Uterus (tissue), 4 donors: ENCODE measurements around the gene KDM4C. TPM values are rescaled to one million over a fixed set of nuclear protein-coding genes. Genes with fewer than 3 reads are reported as not detected.

ENCODE experiments used
- DNase-seq, 2 donors: peaks; one replicate each; pipeline ENCODE4 v3.0.0-alpha.2; 2019 to 2020
- H3K27ac ChIP-seq, 2 donors: fragments of 200-600 bp; sonication (generic); 1 replicate in 1 of 2; 2 replicates in 1 of 2; pipeline ENCODE4 v1.5.1; 2016 to 2018
- H3K27me3 ChIP-seq, 2 donors: fragments of 200-600 bp; sonication (generic); one replicate each; pipeline ENCODE4 v1.5.1; 2018 to 2019; ENCODE audit warnings: control low read depth in 1 of 2
- H3K36me3 ChIP-seq, 2 donors: fragments of 200-600 bp; sonication (generic); one replicate each; pipeline ENCODE4 v1.5.1; 2019; ENCODE audit warnings: control low read depth in 1 of 2
- H3K4me1 ChIP-seq, 2 donors: fragments of 200-600 bp; sonication (generic); one replicate each; pipeline ENCODE4 v1.5.1; 2018 to 2019; ENCODE audit warnings: control low read depth in 1 of 2
- H3K4me3 ChIP-seq, 2 donors: fragments of 200-600 bp; sonication (generic); 1 replicate in 1 of 2; 2 replicates in 1 of 2; pipeline ENCODE4 v1.5.1; 2018 to 2019; ENCODE audit warnings: mild to moderate bottlenecking in 1 of 2
- H3K9me3 ChIP-seq, 2 donors: fragments of 200-600 bp; sonication (generic); one replicate each; pipeline ENCODE4 v1.5.1; 2019; ENCODE audit warnings: control low read depth in 1 of 2
- POLR2A ChIP-seq, 2 donors: fragments of 450-650 bp; IDR thresholded peaks; one replicate each; pipeline ENCODE4 v1.6.1; 2016; ENCODE audit warnings: antibody characterized with exemption in 2 of 2, mild to moderate bottlenecking in 1 of 2, moderate library complexity in 1 of 2
- intact Hi-C: fragments of 100-400 bp; cut with DNase I; formaldehyde crosslinking; loops from one replicate; pipeline ENCODE4 v1.15.1; 2023; ENCODE audit warnings: low total_unique reads
- total RNA-seq, 4 donors: library from RNA; depleted of rRNA in 3 of 4; stranded (reverse); fragments of >200 nt in 3 of 4; gene quantifications; one replicate each; pipeline versions ENCODE4 v1.1.0 to v1.2.4, GENCODE V29; 2014 to 2023
- TF ChIP-seq, protein P1 (sequence below), 4 experiments: fragments of 200-600 bp in 2 of 4; fragments of 450-650 bp in 2 of 4; sonication (generic) in 2 of 4; IDR thresholded peaks; one replicate each; pipeline ENCODE4 v1.5.1; 2016 to 2019; ENCODE audit warnings: antibody characterized with exemption in 4 of 4, mild to moderate bottlenecking in 2 of 4, moderate library complexity in 1 of 4
- donor health status: DM: yes; HTN: yes; CAD: no.

KDM4C gene
- total RNA-seq, 4 donors from 2014 or later: 29.1 to 61.4 (median 45.5) TPM

DNA sequence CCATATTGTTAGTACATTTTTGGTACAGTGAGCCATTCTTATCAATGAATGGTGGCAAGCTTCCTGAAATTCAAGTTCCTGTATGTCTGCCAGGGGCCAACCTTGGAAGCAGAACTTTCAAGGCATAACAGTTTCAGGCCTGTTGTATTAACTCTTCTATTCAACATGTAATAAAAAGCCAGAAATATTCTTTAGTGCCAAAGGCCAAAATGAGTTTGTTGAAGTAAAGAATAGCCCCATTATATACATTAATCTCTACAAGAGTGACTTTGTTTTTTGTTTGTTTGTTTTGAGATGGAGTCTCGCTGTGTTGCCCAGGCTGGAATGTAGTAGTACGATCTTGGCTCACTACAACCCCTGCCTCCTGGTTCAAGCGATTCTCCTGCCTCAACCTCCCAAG is 321.3 kb downstream of the KDM4C start:
- intact Hi-C loops: no loop called here
- Histone ChIP-seq H3K4me3 (no peak overlapping the region), H3K27me3 (no peaks in the 10 kb centered on the region), H3K27ac (no peak overlapping the region), H3K9me3 (no peaks in the 10 kb centered on the region), H3K36me3 (no peaks in the 10 kb centered on the region), H3K4me1 (no peaks in the 10 kb centered on the region)
- DNase-seq: no peak
- TF ChIP-seq, protein P1, sequence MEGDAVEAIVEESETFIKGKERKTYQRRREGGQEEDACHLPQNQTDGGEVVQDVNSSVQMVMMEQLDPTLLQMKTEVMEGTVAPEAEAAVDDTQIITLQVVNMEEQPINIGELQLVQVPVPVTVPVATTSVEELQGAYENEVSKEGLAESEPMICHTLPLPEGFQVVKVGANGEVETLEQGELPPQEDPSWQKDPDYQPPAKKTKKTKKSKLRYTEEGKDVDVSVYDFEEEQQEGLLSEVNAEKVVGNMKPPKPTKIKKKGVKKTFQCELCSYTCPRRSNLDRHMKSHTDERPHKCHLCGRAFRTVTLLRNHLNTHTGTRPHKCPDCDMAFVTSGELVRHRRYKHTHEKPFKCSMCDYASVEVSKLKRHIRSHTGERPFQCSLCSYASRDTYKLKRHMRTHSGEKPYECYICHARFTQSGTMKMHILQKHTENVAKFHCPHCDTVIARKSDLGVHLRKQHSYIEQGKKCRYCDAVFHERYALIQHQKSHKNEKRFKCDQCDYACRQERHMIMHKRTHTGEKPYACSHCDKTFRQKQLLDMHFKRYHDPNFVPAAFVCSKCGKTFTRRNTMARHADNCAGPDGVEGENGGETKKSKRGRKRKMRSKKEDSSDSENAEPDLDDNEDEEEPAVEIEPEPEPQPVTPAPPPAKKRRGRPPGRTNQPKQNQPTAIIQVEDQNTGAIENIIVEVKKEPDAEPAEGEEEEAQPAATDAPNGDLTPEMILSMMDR (IDR thresholded peaks at IDR 0.05): no peak
- no peak for TF ChIP-seq POLR2A (IDR thresholded peaks at IDR 0.05)

DNA sequence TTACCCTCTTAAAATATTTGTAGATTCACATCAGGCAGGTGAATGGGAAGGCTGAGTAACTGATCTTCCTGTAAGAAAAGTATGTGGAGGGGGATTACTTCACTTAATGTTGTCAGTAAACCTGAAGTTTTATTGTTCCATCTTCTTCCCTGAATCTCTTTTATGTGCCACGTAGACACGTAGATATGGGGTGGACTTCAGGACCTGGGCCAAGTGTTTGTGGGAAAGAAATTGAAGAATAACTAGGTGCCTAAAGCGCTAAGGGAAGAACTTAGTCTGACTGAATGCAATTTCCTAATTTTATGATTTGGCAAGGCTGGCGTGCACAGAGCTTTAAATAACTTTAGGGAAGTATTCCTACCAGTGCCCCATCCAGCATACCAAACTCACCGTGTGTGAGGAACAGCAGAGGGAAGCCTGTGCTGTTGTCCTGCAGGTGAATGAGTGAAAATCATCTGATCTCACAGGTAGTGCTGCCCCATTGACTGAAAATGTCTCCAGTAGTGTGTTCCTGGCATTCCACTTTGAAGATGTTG is 323.4 kb downstream of the KDM4C start:
- no peaks in the 10 kb centered on the region for H3K27me3 ChIP-seq
- H3K4me1 ChIP-seq: no peaks in the 10 kb centered on the region
- H3K27ac ChIP-seq: no peak overlapping the region
- TF ChIP-seq, protein P1 (IDR thresholded peaks at IDR 0.05): no peak
- no peak for TF ChIP-seq POLR2A (IDR thresholded peaks at IDR 0.05)
- intact Hi-C loops: no loop called here
- no peaks in the 10 kb centered on the region for H3K36me3 ChIP-seq
- no peak for DNase-seq
- H3K9me3 ChIP-seq: no peaks in the 10 kb centered on the region
- H3K4me3 ChIP-seq: no peak overlapping the region

DNA sequence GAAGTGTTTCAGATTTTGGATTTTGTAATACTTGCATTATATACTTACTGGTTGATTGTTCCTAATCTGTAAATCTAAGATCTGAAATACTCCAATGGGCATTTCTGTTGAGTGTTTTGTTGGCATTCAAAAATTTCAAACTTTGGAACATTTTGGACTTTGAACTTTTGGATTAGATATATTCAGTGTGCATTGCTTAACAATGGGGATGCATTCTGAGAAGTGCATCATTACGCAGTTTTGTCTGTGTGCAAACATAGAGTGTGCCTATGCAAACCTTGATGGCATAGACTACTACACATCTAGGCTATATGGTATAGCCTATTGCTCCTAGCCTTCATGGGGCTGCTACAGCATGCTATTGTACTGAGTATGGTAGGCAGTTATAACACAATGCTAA is 325.4 kb downstream of the KDM4C start:
- H3K4me3 ChIP-seq: no peak overlapping the region
- no peaks in the 10 kb centered on the region for H3K9me3 ChIP-seq
- H3K27me3 ChIP-seq: no peaks in the 10 kb centered on the region
- TF ChIP-seq POLR2A (IDR thresholded peaks at IDR 0.05): no peak
- TF ChIP-seq, protein P1 (IDR thresholded peaks at IDR 0.05): no peak
- no peak overlapping the region for H3K27ac ChIP-seq
- intact Hi-C loops: no loop called here
- H3K4me1 ChIP-seq: no peaks in the 10 kb centered on the region
- no peaks in the 10 kb centered on the region for H3K36me3 ChIP-seq
- DNase-seq: no peak

DNA sequence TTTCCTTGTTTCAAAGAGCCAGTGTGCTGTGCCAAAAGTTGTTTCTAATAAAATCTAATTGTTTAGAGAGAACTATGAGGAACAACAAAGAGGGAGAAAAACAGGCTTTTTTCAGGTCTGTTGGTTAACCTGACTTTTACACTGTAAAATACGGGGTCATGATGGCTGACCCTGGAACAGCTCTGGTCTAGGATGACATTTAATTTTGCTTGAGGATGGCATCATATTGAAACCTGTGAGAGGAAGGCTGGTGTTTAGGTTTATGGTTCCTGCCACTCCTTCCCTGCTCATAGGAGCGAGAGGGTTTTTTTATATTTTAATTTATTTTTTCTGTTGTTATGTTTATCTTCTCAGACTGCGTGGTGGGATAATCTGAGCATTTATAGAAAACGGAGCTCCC is 327.6 kb downstream of the KDM4C start:
- Histone ChIP-seq H3K36me3 (no peaks in the 10 kb centered on the region), H3K4me3 (no peak overlapping the region), H3K9me3 (no peaks in the 10 kb centered on the region), H3K27me3 (no peaks in the 10 kb centered on the region), H3K4me1 (no peaks in the 10 kb centered on the region), H3K27ac (no peak overlapping the region)
- intact Hi-C loops: no loop called here
- DNase-seq: no peak
- TF ChIP-seq POLR2A (IDR thresholded peaks at IDR 0.05): no peak
- TF ChIP-seq, protein P1 (IDR thresholded peaks at IDR 0.05): no peak

DNA sequence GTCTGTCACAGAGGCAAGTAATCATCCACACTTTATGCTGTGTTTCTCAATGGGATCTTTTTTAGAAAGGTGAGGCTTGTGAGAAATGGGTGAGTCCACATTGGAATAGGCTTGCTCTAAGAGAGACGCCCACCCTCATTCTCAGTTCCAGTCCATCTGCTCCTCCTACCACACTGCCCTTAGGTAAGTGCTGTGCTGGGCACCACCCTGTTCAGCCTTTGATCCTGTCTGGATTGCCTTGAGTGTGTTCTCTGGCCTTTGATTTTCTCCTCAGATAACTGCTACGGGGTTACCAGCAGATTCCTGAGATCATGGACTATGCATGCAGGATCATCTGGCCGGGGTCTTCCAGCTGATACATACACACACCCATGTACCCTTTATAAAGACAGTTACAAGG is 328.6 kb downstream of the KDM4C start:
- DNase-seq: no peak
- no peaks in the 10 kb centered on the region for H3K27me3 ChIP-seq
- no peak overlapping the region for H3K27ac ChIP-seq
- no peak overlapping the region for H3K4me3 ChIP-seq
- no peak for TF ChIP-seq POLR2A (IDR thresholded peaks at IDR 0.05)
- TF ChIP-seq, protein P1 (IDR thresholded peaks at IDR 0.05): no peak
- no peaks in the 10 kb centered on the region for H3K36me3 ChIP-seq
- no peaks in the 10 kb centered on the region for H3K9me3 ChIP-seq
- intact Hi-C loops: no loop called here
- H3K4me1 ChIP-seq: no peaks in the 10 kb centered on the region
